Glutamatergic neuron (in vitro differentiated cells): Measurements from ENCODE around the gene PKHD1. TPM values are rescaled to one million over a fixed set of nuclear protein-coding genes. Genes with fewer than 3 reads are reported as not detected.

ENCODE experiments used
- DNase-seq: peaks from one replicate; pipeline ENCODE4 v3.0.0; 2022
- H3K27ac Mint-ChIP-seq: one replicate; pipeline ENCODE4 v1.8.0; 2020; ENCODE audit warnings: mild to moderate bottlenecking, mixed read lengths, inconsistent platforms; ENCODE audit not compliant: unreplicated experiment
- H3K27me3 Mint-ChIP-seq: one replicate; pipeline ENCODE4 v1.8.0; 2020; ENCODE audit warnings: mild to moderate bottlenecking, moderate library complexity, mixed read lengths, inconsistent platforms; ENCODE audit not compliant: unreplicated experiment
- H3K36me3 Mint-ChIP-seq: one replicate; pipeline ENCODE4 v1.8.0; 2020; ENCODE audit warnings: mild to moderate bottlenecking, mixed read lengths, inconsistent platforms; ENCODE audit not compliant: unreplicated experiment
- H3K4me1 Mint-ChIP-seq: one replicate; pipeline ENCODE4 v1.8.0; 2020; ENCODE audit warnings: mild to moderate bottlenecking, low read depth, mixed read lengths, inconsistent platforms; ENCODE audit not compliant: unreplicated experiment
- H3K4me3 Mint-ChIP-seq: one replicate; pipeline ENCODE4 v1.8.0; 2020; ENCODE audit warnings: mild to moderate bottlenecking, mixed read lengths, inconsistent platforms; ENCODE audit not compliant: unreplicated experiment
- H3K9me3 Mint-ChIP-seq: one replicate; pipeline ENCODE4 v1.8.0; 2020; ENCODE audit warnings: mild to moderate bottlenecking, moderate library complexity, mixed read lengths, inconsistent platforms; ENCODE audit not compliant: unreplicated experiment
- total RNA-seq: library from RNA; stranded (reverse); fragmentation: NEBNext Ultra II Directional; extraction: Animal tissue kit (Norgen Biotek cat#: 25700); gene quantifications from one replicate; pipeline ENCODE4 v1.2.1, GENCODE V29; 2021; ENCODE audit not compliant: unreplicated experiment
- TF ChIP-seq, protein P1 (sequence below): fragments of 200-600 bp; sonication (generic); IDR thresholded peaks from one replicate; pipeline ENCODE4 v1.5.0; 2021; ENCODE audit not compliant: partially characterized antibody, unreplicated experiment

Gene PKHD1
- total RNA-seq, 1 donor from 2014 or later = 0.02 TPM

DNA sequence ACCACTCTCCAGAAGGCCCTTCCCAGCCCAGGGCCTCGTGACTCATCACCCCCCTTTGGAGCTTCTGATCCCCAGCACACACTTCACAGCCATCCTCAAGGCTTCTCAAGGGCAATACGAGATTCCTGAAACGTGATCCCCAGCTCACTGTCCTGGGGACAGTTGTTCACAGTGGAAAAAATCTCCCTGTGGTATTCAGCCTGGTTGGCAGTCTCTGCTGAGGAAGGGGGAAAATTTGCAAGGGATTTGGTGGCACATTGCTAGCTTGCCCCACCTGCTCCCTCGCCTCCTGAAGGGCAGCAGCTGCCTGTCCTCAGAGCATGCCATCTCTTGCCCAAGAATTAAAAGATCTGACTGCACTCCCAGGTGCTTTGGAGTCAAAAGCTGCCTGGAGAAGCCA lies 20.7 kb upstream of the PKHD1 start:
- TF ChIP-seq, protein P1, sequence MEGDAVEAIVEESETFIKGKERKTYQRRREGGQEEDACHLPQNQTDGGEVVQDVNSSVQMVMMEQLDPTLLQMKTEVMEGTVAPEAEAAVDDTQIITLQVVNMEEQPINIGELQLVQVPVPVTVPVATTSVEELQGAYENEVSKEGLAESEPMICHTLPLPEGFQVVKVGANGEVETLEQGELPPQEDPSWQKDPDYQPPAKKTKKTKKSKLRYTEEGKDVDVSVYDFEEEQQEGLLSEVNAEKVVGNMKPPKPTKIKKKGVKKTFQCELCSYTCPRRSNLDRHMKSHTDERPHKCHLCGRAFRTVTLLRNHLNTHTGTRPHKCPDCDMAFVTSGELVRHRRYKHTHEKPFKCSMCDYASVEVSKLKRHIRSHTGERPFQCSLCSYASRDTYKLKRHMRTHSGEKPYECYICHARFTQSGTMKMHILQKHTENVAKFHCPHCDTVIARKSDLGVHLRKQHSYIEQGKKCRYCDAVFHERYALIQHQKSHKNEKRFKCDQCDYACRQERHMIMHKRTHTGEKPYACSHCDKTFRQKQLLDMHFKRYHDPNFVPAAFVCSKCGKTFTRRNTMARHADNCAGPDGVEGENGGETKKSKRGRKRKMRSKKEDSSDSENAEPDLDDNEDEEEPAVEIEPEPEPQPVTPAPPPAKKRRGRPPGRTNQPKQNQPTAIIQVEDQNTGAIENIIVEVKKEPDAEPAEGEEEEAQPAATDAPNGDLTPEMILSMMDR = no peak
- DNase-seq = no peak
- no peak overlapping the region for H3K27ac Mint-ChIP-seq
- no peaks in the 10 kb centered on the region for H3K36me3 Mint-ChIP-seq
- H3K4me3 Mint-ChIP-seq = no peak overlapping the region
- no peaks in the 10 kb centered on the region for H3K9me3 Mint-ChIP-seq
- H3K27me3 Mint-ChIP-seq = no peaks in the 10 kb centered on the region
- peaks cover 16% of the 10 kb centered on the region for H3K4me1 Mint-ChIP-seq

DNA sequence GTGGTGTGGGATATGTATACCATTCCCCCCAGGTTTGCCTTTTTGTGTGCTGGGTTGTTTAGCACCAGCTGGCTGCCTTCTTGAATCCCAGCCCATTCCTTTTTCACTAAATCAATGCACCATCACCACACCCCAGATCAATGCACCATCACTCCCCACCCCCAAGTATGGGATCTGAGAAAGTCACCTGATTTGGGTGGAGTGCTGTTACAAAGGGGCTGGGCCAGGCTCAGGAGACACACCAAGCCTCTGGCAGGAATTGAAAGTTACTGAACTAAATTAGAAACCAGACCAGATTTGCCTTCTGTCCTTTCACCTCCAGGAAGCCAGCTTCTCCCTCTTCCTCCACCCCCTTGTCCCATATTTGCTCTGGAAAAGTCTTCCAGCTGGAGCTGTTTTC lies 19.6 kb upstream of the PKHD1 start:
- TF ChIP-seq, protein P1 = no peak
- no peak overlapping the region for H3K27ac Mint-ChIP-seq
- H3K27me3 Mint-ChIP-seq = no peaks in the 10 kb centered on the region
- H3K36me3 Mint-ChIP-seq = no peaks in the 10 kb centered on the region
- no peaks in the 10 kb centered on the region for H3K9me3 Mint-ChIP-seq
- DNase-seq = no peak
- H3K4me3 Mint-ChIP-seq = no peak overlapping the region
- peaks cover 16% of the 10 kb centered on the region for H3K4me1 Mint-ChIP-seq

- Mint-ChIP-seq H3K27me3 (no peaks in the 10 kb centered on the region), H3K4me1 (peaks cover 16% of the 10 kb centered on the region), H3K36me3 (no peaks in the 10 kb centered on the region), H3K4me3 (no peak overlapping the region), H3K27ac (no peak overlapping the region), H3K9me3 (no peaks in the 10 kb centered on the region)
- DNase-seq = no peak
- TF ChIP-seq, protein P1 = no peak
Observed at GRCh38 chr6:52104979-52105378, 17.6 kb upstream of the PKHD1 start.

- Mint-ChIP-seq H3K27me3 (no peaks in the 10 kb centered on the region), H3K27ac (no peak overlapping the region), H3K36me3 (no peaks in the 10 kb centered on the region), H3K4me1 (peaks cover 16% of the 10 kb centered on the region), H3K9me3 (no peaks in the 10 kb centered on the region), H3K4me3 (no peak overlapping the region)
- no peak for DNase-seq
- TF ChIP-seq, protein P1 = no peak
Observed at GRCh38 chr6:52103623-52104022, 16.2 kb upstream of the PKHD1 start.

DNA sequence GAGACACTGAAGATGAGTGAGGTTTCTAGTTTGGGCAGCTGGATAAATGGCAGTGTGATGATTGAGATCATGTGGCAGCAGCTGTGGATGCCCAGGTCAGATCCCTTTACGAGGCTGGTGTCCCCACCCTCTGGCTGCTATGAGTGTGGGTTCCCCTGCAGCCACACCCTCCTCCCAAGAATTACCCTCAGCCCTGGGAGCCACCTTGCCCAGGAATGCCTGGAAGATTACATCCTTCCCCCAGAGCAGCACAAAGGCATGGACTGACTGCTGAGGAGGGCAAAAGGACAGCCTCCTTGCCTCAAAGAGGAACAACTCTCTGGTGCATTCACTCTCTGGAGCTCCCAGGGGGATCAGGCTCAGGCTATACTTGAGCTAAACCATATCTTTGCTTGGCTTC lies 15.0 kb upstream of the PKHD1 start:
- H3K36me3 Mint-ChIP-seq = peaks cover 3% of the 10 kb centered on the region
- peaks cover 10% of the 10 kb centered on the region for H3K4me1 Mint-ChIP-seq
- TF ChIP-seq, protein P1 = no peak
- H3K4me3 Mint-ChIP-seq = no peak overlapping the region
- no peaks in the 10 kb centered on the region for H3K9me3 Mint-ChIP-seq
- H3K27ac Mint-ChIP-seq = no peak overlapping the region
- no peaks in the 10 kb centered on the region for H3K27me3 Mint-ChIP-seq
- DNase-seq = no peak
